T-helper 9 cell (primary cell): ENCODE data around the gene SLC25A41.
"Not testable (repeated sequence)": the region's sequence is repeated elsewhere in the genome, so short reads cannot be mapped to it uniquely, and the experiment has no call there.

Experiments
- DNase-seq: peaks from one replicate; pipeline ENCODE4 v3.0.0-alpha.2; 2020

Gene SLC25A41

DNA sequence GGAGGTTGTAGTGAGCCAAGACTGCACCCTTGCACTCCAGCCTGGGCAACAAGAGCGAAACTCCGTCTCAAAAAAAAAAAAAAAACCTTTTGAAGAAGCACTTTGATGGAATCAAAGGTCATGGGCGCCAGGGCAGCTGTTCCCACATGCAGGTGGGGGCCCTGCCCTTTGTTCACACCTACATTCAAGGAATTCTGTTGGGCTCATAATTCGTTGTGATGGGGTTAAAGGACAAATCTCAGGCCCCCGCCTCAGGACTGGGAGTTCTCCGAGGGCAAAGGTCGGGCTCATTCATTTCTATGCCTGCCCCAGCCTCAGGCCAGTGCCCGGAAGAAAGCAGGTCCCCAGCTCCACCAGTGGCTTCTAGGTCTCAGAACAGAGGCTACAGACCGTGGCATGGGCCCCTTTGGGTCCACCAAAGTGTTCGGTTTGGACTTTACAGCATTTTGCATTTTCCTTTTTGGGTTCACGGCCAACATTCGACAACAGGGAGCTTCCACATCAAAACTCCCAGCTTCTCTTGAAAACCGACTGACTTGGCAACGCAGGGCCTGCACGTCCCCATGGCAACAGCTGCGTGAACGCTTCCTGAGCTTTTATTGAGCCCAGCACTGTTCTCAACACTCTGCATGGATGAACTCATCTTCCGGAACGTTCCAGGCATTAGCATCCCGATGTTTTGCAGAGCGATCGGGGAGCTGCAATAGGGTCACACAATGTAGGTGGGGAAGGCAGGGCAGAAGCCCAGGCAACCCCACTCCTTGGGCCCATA, 30.5 kb downstream of the SLC25A41 start:
- no peak for DNase-seq

DNA sequence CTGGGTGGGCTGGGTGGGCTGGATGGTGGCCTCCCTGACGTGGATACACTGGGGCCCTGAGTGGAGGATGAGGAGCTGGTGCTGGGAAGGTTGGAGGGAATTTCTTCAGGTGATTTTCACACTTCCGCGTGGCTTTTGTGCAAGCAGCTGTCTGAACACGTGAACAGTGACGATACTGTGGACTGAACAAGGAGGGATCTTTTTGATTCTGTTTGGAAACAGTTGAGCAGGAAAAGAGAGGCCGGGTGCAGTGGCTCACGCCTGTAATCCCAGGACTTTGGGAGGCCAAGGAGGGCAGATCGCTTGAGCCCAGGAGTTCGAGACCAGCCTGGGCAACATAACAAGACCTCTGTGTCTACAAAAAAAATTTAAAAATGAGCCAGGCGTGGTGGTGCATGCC, 31.5 kb downstream of the SLC25A41 start:
- DNase-seq = no peak

GRCh38 chr19:6400062-6400944, 33.3 kb downstream of the SLC25A41 start:
- DNase-seq = not testable (repeated sequence)

GRCh38 chr19:6396305-6396704, 37.3 kb downstream of the SLC25A41 start:
- DNase-seq = no peak

DNA sequence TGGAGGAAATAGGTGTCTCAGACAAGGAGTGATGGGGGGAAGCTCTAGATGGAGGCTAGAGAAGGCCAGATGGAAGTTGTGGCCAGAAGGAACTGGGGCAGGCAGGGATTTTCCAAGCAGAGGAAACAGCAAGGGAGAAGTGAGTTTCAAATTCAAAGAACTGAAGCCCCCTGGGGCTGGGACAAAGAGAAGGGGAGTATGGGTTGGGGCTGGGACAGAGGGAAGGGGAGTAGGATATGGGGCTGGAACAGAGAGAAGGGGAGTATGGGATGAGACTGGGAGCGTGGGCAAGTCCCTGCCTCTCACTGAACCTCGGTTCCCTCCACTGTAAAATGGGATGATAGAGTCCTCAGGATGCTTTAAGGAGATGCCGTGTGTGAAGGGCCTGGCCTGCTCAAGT, 38.7 kb downstream of the SLC25A41 start:
- DNase-seq = no peak

GRCh38 chr19:6393983-6394412, 39.6 kb downstream of the SLC25A41 start:
- no peak for DNase-seq

- DNase-seq = peak; percentile 91
These were observed 40.2 kb downstream of the SLC25A41 start, which contains the start of gene GTF2F1 for GRCh38 chr19:6393074-6393982. Gene GTF2F1, minus strand, starts transcription at chr19:6393164. Its CDS starts 169 bp downstream, at chr19:6392995.

GRCh38 chr19:6392221-6393073, 41.1 kb downstream of the SLC25A41 start:
- DNase-seq = no peak

GRCh38 chr19:6387372-6387771, 46.2 kb downstream of the SLC25A41 start:
- DNase-seq = no peak

DNA sequence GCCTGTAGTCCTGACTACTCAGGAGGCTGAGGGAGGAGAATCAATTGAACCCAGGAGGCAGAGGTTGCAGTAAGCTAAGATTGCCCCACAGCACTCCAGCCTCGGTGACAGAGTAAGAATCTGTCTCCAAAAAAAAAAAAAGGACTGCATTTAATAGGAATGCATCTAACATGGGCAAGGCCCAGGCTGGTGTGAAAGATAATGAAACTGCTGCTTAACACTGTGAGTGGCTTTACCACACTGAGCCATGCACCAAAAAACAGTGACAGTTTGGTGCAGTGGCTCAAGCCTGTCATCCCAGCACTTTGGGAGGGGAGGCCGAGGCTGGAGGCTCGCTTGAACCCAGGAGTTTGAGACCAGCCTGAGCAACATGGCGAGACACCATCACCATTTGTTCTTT, 49.2 kb downstream of the SLC25A41 start:
- no peak for DNase-seq

- DNase-seq = no peak
These were observed 50.4 kb downstream of the SLC25A41 start for GRCh38 chr19:6383188-6383587.

DNA sequence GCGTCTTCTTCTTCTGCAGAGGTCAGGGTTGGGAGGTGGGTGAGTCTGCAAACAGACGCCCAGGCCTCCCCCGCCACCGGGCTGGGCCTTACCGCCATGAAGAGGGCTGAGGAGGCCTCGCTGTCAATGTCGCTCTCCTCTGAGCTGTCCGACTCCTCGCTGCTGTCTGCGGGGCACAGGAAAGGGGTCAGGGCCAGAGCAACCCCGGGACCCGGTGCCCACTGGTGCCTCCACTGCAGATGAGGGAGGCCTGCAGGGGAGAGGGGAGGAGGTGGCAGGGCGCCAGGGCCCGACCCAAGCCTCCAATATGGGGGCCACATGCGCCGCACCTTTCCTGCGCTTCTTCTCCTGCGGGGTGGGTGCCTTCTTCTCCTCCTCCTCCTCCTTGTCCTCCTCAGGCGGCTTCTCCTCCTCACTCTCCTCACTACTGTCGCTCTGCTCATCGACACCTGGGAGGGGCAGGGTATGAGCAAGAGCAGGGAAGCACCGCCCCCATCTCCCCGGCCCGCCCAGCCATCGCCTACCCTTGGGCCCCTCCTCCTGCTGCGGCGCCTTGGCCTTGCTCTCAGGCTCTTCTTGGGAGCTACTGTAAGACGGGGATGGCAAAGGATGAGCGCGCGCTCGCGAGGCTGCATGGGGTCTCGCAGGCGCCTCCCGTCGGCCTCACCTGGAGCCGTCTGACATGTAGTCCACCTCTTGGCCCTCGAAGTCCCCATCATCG, 52.4 kb downstream of the SLC25A41 start:
- DNase-seq = no peak

DNA sequence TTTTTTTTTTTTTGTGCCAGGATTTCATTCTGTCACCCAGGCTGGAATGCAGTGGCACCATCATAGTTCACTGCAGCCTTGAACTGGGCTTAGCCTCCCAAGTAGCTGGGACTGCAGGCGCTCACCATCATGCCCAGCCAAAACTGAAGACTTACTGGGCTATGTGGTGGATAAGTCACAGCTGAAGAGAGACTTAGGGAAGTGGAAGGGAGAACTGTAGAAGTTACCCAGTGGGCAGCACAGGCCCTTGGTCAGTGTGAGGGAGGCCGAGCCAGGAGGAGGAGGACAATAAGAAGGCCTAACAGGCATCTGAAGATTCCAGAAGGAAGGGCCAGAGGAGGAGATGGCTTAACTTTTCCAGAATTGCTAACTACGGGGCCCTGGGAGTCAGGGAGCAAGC, 53.8 kb downstream of the SLC25A41 start:
- DNase-seq = no peak

- no peak for DNase-seq
These were observed 55.1 kb downstream of the SLC25A41 start for GRCh38 chr19:6378486-6378885.

DNA sequence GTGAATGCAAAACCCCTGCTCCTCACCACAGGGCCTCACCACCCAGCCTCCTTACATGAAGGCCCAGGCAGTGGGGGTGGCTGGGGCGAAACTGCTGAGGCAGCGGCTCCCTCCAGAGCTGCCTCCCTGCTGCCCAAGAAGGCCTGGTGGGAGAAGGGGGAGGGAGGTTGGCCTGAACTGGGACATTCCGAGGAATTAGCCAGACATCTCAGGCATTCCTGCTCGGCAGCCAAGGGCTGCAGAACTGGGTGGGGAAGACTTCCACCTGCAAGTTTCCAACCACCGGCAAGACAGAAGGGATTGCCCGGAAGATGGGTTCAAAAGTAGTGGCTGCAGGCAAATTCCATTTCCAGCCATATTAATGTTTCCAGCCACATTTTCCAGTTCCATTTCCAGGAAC, 55.5 kb downstream of the SLC25A41 start:
- no peak for DNase-seq

DNA sequence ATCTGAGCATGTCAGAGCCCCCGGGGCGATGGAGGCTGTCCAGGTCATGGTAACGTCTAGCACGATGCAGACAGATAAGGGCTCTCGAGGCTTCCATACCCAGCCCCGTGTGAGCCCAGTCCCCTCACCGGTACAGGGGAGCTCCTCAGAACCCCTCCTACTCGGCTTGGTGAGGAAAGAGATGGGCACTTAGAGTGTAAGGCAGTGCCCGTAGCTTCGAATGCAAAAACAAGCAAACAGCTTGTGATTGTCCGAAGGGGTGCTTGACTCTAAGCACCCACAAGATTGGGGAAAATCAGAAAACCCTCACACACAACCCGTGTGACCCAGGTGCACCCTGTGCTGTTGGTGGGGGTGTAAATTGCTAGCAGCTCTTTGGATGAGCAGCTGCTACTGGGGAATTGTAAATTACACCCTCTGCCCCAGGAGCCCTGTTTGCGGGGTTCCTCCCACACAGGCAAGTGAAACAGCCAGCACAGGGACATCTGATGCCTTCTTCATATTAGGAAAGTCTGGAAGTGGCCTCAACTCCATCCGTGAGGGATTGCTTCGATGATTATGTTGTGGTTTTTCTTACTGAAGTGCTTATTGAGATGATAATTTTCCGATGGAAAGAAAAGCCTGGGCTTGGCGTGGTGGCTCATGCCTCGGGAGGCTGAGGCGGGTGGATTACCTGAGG, 56.9 kb downstream of the SLC25A41 start:
- no peak for DNase-seq
